DND-41 (cell line): ENCODE data around the gene ANKS4B.

Experiments used
- CTCF ChIP-seq: IDR thresholded peaks from 2 replicates; pipeline ENCODE4 v1.5.1; 2012; ENCODE audit warnings: borderline replicate concordance, low read length, moderate library complexity, mild to moderate bottlenecking; ENCODE audit not compliant: poor library complexity, severe bottlenecking; ENCODE audit errors: extremely low read depth
- EZH2 ChIP-seq: IDR thresholded peaks from 3 replicates; pipeline ENCODE4 v1.6.1; 2012; ENCODE audit warnings: borderline replicate concordance, low read depth, mild to moderate bottlenecking, moderate library complexity, low read length, inconsistent platforms; ENCODE audit not compliant: severe bottlenecking

- TF ChIP-seq CTCF: no peak
- TF ChIP-seq EZH2: no peak
These were observed 10.8 kb upstream of the ANKS4B start for GRCh38 chr16:21222495-21223337.
